Sigmoid colon (tissue), 3 donors: ENCODE data around the gene ST6GAL2.

Source experiments
- CTCF ChIP-seq, 4 experiments: fragments of 450-650 bp in 3 of 4; fragments of 200-600 bp in 1 of 4; IDR thresholded peaks; one replicate each; pipeline ENCODE4 v1.5.1; 2016 to 2019; ENCODE audit warnings: antibody characterized with exemption in 4 of 4, mild to moderate bottlenecking in 3 of 4, moderate library complexity in 2 of 4
- POLR2A ChIP-seq, 2 donors: fragments of 450-650 bp; IDR thresholded peaks; one replicate each; pipeline ENCODE4 v1.6.1; 2016; ENCODE audit warnings: antibody characterized with exemption in 2 of 2, mild to moderate bottlenecking in 2 of 2, moderate library complexity in 2 of 2

- TF ChIP-seq CTCF (IDR thresholded peaks at IDR 0.05) (no peak), POLR2A (IDR thresholded peaks at IDR 0.05) (no peak)
These were observed 45.9 kb downstream of the ST6GAL2 start for GRCh38 chr2:106839849-106840595.
